ENCODE measurements around the gene ABLIM3.

GRCh38 chr5:149172709-149173505 lies 31.6 kb downstream of the ABLIM3 start:
- no peak for TF ChIP-seq TAF1 (IDR thresholded peaks at IDR 0.05; ENCODE audit: low read depth)
- TF ChIP-seq FOXM1 (IDR thresholded peaks at IDR 0.05; ENCODE audit: borderline replicate concordance, low read depth) = no peak
- TF ChIP-seq YY1 (IDR thresholded peaks at IDR 0.05; ENCODE audit: low read depth) = no peak
- TF ChIP-seq REST (IDR thresholded peaks at IDR 0.05; ENCODE audit: low read depth) = no peak
